GM11168 (cell line): ENCODE data around the gene ACP7.
"Not testable (repeated sequence)": the region's sequence is repeated elsewhere in the genome, so short reads cannot be mapped to it uniquely, and the experiment has no call there.

Experiments
- in situ Hi-C: fragments of 300-500 bp; cut with MboI; formaldehyde crosslinking; loops from one replicate; pipeline ENCODE4 v1.12.0; 2022; ENCODE audit warnings: low sequenced_read_pairs; ENCODE audit not compliant: unreplicated experiment

The ACP7 gene

GRCh38 chr19:39103151-39103550 lies 19.0 kb downstream of the ACP7 start:
- in situ Hi-C loops: no loop called here

DNA sequence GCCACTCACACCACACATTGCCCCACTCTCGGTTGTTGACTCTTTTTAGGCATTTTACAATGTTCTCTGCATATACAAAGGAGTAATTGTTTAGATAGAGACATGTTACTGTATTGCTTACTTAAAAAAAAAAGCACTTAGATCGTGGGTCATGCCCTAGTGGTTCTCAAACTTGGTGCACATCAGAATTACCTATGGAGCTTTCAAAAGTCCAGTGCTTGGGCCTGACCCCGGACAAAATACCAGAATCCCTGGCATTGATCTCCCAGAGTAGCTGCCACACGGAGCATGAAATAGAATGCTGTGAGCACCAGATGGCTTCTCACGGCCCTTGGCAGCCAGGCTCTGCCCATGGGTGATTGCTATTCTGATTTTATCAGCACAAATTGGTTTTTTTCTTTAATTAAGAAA lies 20.0 kb downstream of the ACP7 start:
- in situ Hi-C loops: no loop called here

DNA sequence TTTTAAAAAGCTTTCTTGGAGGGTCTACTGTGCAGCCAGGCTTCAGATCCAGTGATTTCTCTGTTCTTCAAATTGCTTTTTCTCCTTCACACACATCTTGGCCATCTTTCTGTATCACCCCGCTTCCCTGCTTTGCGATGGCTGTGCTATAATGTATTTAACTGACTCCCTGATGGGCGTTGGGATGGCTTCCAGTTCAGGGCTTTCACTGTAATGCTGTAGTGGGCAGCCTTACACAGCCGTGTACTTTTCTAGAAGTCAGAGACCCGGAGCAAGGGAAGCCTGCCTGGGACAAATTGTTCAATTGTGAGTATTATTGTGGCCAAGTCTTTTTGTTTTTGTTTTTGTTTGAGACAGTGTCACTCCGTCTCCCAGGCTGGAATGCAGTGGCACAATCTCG lies 22.0 kb downstream of the ACP7 start:
- in situ Hi-C loops: no loop called here

GRCh38 chr19:39109641-39110040 lies 25.5 kb downstream of the ACP7 start:
- in situ Hi-C loops: no loop called here

DNA sequence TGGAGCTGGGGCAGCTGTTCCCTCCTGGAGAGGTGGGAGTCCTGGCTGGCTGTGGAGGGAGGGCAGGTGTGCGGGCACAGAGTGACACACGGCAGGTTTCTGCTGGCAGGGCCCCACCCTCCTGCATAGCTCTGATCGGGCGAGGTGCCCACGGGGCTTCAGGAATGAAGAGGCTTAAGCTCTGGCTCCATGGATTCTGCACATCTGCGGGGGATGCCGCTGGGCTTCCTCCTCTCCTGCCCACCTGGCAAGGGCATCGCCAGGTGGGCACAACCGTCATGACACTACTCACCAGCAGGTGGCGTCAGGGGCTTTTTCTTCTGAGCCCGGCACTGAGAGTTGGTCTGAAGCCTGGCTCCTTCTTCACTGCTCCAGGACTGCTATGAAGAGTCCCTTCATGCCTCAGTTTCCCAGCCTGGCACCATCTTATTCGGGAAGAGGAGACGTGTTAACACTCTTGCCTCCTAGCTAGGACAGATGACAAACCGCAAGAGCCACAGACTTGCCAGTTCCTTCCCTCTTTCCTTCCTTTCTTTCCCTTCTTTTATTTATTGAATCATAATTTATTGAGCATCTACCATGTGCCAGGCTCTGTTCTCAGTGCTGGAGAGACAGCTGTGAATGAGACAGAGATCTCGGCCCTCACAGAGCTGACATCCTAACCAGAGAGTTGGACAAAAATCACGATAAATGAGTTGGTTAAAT lies 26.2 kb downstream of the ACP7 start:
- in situ Hi-C loops: no loop called here

GRCh38 chr19:39111593-39112199 lies 27.5 kb downstream of the ACP7 start:
- in situ Hi-C loops: no loop called here

DNA sequence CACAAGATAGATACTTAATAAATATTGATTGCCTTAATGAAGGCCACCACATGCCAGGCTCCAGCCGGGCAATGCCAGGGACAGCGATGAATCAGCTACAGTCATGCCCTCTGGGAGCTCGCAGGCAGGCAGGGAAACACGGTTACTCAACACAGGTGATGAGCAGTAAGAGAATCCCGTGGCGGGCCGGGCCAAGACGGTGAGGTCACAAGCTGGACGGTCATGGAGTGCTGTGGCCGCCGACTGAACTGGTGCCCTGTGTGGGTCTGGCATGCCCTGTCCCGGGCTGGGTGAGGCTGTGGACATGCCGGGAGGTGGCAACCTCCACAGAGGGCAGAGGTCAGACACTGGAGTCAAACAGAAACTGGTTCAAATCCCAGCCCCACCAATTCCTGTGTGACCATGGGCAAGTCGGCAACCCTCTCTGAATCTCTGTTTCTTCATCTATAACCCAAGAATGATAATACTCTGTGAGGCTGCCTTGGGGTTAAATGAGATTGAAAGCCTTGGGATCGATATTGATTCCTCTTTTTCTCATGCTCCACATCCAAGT lies 28.2 kb downstream of the ACP7 start:
- in situ Hi-C loops: no loop called here

DNA sequence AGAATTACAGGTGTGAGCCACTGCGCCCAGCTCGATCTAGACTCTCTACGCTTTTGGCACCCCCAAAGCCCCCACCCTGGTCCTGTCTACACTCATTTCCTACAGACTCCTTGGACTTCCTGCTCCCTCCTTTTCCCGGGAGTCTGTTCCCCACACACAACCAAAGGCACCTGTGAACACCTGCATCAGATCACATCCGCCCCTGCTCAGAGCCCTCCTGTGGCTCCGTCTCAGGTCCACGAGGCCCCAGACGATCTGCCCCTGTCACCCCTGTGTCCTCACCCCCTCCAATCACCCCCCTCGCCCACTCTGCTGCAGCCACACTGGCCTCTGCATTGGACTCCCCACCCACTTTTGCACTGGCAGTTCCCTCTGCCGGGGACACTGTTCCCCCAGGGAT lies 29.0 kb downstream of the ACP7 start:
- in situ Hi-C loops: no loop called here

DNA sequence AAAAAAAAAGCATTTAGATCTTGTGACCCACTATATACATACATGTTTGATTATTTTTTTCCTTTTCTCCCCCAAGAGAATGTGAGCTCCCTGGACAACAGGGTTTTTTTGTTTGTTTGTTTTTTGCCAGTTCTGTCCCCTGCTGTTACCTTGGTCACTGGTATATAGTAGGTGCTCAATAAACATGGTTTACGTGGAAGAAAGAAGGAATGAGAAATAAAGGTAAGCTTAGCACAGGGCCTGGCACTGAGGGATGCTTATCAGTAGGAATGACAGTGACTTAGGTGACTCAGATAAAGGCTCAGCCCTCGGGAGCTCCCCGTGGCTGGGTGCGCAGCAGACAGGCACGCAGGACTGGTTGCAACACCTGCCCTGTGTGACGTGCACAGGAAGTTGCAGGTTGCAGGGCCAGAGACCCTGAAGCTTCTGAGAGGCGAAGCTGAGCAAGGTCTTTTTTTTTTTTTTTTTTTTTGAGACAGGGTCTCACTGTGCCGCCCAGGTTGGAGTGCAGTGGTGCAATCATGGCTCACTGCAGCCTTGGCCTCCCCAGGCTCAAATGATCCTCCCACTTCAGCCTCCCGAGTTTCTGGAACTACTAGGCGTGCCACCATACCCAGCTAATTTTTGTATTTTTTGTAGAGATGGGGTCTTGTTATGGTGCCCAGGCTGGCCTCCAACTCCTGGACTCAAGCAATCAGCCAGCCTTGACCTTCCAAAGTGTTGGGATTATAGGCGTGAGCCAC lies 31.1 kb downstream of the ACP7 start:
- in situ Hi-C loops: no loop called here

GRCh38 chr19:39117023-39117422 lies 32.9 kb downstream of the ACP7 start:
- in situ Hi-C loops: not testable (repeated sequence)

DNA sequence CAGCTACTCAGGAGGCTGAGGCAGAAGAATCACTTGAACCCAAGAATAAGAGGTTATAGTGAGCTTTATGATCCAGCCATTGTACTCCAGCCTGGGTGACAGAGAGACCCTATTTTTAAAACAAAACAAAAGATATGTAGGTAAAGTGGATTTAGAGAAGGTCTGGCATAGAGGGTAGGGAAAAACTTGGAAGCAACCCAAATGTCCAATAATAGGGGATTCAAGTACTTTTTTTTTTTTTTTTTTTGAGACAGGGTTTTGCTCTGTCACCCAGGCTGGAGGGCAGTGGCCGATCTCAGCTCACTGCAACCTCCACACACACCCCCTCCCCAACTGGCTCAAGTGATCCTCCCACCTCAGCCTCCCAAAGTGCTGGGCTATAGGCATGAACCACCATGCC lies 35.7 kb downstream of the ACP7 start:
- in situ Hi-C loops: loop anchor here (5.0 kb wide), 1 partner anchor 197 kb away; no protein-coding TSS in a partner anchor

DNA sequence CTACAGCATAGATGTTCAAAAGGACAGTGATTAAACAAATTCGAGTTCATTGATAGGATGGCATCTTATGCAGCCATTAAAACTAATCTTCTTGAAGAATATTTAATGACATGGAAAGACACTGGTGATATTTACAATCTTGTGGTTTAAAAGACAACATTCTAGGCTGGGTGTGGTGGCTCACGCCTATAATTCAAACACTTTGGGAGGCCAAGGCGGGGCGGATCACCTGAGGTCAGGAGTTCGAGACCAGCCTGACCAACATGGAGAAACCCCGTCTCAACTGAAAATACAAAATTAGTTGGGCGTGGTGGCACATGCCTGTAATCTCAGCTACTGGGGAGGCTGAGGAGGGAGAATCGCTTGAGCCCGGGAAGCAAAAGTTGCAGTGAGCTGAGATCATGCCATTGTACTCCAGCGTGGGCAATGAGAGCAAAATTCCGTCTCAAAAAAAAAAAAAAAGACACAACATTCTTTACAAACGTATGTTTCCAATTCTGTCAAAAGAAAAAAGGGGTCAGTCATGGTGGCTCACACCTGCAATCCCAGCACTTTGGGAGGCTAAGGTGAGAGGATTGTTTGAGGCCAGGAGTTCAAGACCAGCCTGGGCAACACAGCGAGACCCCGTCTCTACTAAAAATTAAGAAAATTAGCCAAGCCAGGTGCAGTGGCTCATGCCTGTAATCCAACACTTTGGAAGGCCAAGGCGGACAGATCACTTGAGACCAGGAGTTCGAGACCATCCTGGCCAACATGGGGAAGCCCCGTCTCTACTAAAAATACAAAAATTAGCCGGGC lies 39.0 kb downstream of the ACP7 start:
- in situ Hi-C loops: loop anchor here (5.0 kb wide), 1 partner anchor 194 kb away; no protein-coding TSS in a partner anchor

DNA sequence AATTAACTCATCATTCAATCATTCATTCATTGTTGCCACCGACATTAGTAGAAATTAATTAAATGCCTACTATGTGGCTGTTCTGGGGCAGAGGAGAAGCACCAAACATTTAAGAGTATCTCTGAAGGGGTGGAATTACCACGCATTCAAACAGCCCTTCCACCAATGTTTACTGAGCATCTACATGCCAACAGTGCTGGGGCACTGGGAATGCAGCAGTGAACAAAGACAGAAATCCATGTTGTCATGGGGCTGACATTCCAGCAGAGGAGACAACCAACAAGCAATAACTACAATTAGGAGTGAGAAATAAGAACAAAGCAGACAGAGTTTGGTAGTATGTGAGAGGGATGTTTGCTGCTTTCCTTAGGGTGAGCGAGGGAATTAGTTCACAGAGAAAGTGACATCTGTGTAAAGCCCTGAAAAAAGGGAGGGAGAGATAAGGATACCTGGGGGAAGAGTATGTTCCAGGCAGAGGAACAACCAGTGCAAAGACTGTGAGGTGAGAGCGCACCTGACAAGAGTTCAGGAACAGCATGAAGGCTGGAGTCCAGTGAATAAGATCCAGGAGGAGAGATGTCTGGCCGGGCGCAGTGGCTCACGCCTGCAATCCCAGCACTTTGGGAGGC lies 40.1 kb downstream of the ACP7 start:
- in situ Hi-C loops: loop anchor here (5.0 kb wide), 1 partner anchor 193 kb away; no protein-coding TSS in a partner anchor

- in situ Hi-C loops: no loop called here
These were observed 41.0 kb downstream of the ACP7 start for GRCh38 chr19:39125199-39125553.

DNA sequence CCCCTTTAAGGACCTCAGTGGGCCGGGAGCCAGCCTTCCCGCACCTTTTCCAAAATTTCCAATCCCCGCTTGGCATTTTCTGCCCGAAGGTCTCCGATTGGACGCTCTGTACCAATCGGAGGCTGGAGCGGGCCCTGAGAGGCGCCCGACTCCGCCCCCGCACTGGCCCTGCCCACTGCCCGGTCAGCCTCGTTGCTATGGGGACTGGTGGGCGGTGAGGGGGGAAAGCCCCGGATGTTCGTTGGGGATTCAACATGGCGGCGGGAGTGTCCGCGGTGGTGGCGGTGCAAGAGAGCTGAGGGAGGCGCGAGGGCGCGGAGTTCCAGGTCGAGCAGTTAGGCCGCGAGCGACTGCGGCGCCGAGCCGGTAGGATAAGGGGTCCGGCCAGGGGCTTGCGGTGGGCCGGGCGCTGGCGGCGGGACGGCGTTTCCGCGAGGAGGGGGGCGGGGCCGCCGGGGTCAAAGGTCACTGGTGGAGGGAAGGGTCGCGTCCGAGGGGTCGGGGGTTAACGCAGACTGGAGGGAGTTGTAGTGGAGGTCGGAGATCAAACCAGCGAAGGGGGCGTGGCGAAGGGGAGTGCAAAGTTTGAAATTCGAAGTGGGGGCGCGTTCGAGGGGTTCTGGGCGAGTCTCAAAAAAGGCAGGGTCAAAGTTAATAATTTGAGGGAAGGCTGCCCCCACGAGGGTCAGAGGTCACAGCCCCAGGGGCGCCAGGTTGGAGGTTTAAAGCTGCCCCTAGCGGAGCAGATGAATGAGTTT lies 41.6 kb downstream of the ACP7 start, which contains the start of gene PAK4:
TSS of gene PAK4 (plus strand) at position 233 of the 758 bp plus-strand sequence. CDS start 43,768 bp downstream, outside the sequence.
- in situ Hi-C loops: no loop called here

DNA sequence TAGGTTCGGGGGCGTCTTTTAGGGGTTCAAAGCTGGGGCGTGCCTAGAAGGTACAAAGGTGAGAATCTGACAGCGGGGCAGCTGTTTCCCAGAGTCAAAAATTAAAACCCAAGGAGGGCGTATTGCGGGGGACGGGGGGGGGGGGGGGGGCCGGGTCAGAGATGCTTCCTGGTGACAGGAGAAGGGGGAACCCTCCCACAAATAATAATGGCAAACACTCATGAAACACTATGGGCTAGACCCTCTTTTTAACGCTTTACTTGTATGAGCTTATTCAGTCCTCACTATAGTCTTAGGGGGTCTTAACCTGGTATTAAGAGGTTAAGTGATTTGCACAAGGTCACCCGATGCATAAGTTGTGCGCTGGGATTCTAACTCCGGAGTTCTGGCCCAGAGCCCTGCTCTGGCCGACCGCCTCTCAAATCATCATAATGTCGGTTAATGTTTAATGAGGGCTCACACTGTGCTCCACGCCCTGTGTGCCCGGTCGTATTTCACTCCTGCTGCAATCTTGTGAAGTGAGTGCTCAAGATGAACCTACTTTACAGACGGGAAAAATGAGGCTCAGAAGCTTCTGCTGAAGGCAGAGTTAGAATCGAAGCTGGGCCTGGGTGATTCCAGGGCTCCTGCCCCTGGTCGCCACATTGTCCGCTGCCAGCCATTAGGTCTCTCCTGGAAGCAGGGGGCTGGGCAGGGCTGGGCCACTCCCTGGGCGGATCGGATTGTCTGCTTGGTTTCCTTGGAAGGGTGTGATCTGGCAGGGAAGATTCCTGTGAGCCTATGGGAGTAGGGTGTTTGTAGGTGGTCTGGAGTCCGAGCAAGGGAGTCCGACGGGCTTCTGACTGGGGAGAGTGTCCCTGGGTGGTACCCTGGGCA lies 42.4 kb downstream of the ACP7 start:
- in situ Hi-C loops: no loop called here

DNA sequence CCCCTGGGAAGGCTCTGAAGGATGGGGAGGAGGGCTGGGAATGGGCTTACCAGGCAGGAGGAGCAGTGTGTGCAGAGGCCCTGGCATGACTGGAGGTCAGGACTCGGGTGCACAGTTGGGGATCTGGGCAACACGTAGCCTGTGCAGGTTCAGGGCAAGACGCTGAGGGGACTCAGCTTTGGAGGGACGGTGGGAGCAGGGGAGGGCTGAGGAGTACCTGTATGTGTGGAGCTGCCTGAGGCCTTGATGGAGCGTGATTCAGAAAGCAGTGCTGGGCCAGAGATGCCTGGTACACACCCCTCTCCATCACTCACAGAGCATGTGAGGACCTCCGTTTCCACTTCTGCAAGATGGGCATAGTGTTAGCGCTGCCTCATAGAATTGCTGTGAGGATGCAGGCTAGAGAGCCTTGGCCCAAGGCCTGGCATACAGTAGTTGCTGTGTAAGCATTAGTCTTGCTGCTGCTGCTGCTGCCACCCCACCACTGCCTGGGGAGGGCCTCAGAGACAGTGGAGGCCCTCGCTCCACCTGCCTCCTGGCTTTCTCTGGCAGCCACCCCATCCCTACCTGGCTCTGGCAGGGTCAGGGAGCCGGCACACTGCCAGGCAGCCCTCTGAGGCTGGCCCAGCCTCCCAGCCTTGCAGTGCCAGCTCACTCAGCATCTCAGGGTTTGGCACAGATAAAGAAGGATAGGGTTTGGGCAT lies 43.8 kb downstream of the ACP7 start:
- in situ Hi-C loops: no loop called here
